Upper lobe of left lung (tissue), 4 donors: ENCODE data around the gene EGFLAM.

ENCODE experiments used
- CTCF ChIP-seq, 6 experiments: fragments of 450-650 bp in 4 of 6; fragments of 200-600 bp in 2 of 6; sonication (generic) in 2 of 6; IDR thresholded peaks; one replicate each; pipeline ENCODE4 v1.5.1; 2016 to 2019; ENCODE audit warnings: antibody characterized with exemption in 6 of 6
- POLR2AphosphoS5 ChIP-seq, 2 donors: sonication (generic); formaldehyde crosslinking; IDR thresholded peaks; one replicate each; pipeline ENCODE4 v1.5.1; 2017; ENCODE audit warnings: antibody characterized with exemption in 2 of 2

- TF ChIP-seq CTCF (IDR thresholded peaks at IDR 0.05), result peak; percentile 83 to 94 (median 90)
- peak; percentile 12 to 29 for TF ChIP-seq POLR2AphosphoS5 (IDR thresholded peaks at IDR 0.05)
Observed at GRCh38 chr5:38441453-38442246, 183.3 kb downstream of the EGFLAM start.
